ENCODE measurements around the gene HMCN2.

The HMCN2 gene

DNA sequence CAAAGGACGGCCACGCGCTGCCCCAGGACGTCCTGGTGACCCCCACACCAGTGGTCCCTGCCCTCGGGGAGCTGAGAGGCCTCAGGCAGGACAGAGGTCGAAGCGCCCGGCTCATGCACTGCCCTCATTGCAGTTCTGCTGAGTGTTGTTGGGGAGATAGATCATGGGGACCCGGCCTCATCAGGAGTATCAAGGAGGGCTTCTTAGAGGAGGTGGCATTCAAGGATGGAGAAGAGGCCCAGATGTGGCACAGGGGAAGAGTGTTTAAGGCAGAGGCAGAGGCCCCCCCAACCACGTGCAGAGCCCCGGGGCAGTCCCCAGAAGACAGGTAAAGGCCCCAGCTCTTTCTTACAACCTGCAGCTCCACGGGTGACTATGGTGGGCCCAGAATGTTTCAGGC is 205.4 kb downstream of the HMCN2 start:
- DNase-seq (ENCODE audit: low spot score) = no peak

DNA sequence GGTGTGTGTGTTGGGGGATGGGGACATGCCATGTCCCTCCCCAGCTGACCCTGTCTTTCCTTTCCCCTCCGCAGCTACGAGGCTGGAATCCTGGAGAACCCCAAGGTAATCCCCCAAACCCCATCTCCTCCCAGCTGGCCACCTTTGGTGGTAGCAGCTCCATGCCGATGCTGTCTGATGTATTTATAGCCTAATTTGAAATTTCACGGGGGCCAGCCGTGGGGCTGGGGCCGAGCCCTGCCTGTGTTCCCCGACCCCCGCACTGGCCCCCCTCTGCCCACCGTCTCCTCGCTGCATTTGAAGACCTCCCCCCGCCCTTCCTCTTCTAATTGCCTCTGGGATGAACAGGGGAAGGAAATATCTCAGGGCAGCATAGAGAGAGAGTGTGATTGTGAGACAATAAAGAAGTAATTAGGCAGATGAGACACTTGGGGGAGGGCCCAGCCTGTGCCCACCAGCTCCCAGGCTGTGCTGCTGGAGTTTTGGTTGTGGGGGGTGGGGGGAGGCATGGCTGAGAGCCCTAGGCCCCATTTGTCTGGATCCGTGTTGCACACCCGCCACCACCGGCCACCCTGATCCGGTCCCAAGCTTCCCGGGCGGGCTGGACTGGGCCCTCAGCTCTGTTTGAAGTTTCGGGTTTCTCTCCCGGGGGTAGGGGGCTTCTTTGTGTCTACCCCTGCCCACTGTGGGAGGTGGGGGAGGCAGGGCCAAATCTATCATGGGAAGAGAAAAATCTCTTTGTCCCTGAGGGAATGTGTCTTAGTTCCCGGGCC is 206.0 kb downstream of the HMCN2 start:
- no peak for DNase-seq (ENCODE audit: low spot score)

DNA sequence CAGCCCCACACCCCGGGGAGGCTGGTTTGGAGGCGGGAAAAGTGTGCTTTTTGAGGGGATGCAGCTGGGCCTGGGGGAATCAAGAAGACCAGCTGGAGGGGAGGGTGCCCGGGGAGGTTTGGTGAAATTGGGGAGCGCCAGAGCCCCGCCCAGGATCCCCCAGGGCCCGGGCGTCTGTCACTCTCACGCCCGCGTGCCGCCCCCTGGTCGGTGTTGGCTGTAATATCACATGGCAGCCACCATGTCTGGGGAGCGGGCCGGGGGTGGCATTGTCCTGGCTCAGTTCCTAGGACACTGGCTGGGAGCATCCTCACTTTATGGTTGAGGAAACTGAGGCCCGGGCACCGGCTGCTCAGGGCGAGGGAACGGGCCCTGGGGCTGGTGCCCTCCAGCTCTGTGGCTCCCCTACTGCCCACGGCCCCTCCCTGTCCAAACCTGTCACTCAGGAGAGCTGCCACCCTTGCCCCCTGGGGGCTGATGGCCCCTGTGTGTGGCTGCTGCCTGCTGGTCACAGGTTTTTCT is 206.7 kb downstream of the HMCN2 start:
- no peak for DNase-seq (ENCODE audit: low spot score)

DNA sequence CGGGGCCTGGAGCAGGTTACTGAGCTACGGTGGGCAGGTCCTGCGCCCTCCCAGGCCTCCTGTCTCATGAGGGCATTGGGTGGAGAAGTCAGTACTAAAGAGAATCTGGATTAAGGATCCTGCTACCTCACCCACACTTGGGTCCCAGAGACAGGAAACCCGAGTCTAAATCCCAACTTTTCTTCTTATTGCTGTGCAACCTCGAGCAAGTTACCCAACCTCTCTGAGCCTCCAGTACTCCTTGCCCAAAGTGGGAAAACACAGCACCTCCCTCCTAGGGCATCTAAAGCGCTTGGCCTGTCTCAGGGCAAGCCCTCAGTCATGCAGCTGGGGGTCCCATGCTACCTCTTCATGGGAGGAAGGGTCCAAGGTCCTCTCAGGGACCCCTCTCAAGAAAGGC is 207.4 kb downstream of the HMCN2 start:
- DNase-seq (ENCODE audit: low spot score) = no peak

DNA sequence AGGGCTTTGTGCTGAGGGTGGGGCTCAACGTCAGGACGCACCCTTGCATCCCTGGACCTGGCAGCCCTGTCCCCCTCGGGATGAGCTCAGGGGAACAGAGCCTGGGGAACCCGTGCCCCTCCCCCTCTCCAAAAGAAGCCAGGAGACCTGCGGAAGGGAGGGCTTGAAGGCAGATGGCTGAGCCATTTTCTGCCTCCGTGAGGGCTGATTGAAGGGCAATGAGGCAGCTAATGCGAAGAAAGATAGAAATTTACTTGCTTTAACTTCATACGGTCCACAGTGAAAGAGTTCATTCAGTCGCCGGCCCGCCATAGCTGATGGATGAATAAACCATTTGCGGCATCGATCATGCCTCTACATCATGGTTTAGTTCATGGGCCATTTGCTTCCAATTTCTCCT is 208.0 kb downstream of the HMCN2 start:
- DNase-seq (ENCODE audit: low spot score) = no peak

DNA sequence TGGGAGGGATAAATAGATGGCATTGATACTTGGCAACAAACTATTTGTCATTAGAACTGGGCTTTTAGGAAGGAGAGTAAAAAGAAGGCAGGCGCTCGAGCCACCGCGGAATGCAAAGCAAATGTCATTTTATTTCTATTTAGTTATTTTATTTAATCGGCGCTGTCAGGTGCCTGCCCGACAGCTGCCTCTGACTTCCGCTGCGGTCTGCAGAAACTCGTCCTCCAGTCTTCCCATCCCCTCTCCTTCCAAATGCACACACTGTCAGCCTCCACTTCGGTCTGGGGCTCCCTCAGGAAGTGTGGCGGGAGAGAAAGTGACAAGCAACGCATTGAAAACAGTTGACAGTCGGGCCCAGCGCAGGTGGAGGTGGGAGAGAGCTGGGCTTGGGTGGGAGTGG is 208.5 kb downstream of the HMCN2 start:
- DNase-seq (ENCODE audit: low spot score) = no peak

DNA sequence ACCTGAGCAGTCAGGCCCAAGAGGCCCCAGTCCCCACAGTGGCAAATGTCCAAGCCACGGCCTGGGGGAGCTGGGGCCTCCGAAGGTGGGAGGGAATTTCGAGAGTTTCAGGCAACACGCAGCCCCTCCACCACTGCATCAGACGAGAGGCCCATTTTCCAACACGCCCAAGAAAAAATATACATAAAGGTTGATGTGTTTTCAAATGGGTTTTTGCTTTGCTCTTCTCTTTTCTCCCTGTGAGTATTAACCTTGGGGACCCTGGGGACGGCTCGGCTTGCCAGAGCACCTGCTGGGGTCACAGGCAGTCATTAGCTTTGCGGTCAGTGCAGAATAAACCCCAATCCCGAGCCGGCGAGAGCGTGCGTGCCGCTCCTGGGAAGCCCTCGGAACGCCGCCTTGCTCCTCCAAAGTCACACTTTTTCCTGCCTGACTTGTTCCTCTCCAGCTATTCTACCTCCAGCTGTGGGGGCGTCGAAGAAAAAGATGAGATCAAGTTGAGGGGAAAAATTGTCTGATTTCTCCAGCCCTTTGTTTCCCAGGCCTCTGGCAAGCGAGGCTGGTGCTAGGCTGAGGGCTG is 210.7 kb downstream of the HMCN2 start:
- no peak for DNase-seq (ENCODE audit: low spot score)

DNA sequence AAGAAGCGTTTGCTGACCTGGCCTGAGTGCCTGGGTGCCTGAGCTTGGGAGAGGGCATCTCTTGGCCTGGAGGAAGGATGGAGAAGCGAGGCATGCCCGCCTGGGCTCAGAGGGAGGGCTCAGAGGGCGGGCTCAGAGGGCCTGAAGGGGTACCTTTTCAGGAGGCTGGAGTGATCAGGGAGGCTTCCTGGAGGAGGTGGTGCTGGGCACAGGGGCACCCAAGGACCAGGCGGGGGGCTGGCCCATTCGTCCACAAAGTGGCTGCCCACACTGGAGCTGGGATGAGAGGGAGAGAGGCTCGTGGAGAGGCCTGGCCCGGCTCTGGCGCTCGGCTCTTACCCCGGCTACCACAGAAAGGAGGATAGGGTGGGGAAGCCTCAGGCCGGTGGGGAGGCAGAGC is 212.0 kb downstream of the HMCN2 start:
- no peak for DNase-seq (ENCODE audit: low spot score)

DNA sequence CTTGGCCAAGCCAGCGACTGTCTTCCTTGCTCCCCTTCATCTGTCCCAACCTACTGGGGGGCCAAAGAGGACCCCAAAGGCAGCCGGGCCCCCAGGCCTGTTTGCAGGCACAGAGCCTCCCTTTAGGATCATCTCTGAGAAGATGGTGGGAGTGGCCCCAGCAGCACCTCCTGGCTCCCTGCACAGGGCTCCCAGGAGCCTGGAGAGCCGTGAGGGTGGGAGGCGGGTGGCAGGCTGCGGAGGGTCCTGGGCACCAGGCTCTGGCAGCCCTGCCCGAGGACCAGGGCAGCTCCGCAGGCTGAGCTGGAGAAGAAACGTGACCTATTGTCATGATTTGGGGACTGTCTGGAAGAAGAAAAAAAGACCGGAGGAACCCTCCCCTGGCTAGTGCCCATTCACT is 212.6 kb downstream of the HMCN2 start:
- no peak for DNase-seq (ENCODE audit: low spot score)

DNA sequence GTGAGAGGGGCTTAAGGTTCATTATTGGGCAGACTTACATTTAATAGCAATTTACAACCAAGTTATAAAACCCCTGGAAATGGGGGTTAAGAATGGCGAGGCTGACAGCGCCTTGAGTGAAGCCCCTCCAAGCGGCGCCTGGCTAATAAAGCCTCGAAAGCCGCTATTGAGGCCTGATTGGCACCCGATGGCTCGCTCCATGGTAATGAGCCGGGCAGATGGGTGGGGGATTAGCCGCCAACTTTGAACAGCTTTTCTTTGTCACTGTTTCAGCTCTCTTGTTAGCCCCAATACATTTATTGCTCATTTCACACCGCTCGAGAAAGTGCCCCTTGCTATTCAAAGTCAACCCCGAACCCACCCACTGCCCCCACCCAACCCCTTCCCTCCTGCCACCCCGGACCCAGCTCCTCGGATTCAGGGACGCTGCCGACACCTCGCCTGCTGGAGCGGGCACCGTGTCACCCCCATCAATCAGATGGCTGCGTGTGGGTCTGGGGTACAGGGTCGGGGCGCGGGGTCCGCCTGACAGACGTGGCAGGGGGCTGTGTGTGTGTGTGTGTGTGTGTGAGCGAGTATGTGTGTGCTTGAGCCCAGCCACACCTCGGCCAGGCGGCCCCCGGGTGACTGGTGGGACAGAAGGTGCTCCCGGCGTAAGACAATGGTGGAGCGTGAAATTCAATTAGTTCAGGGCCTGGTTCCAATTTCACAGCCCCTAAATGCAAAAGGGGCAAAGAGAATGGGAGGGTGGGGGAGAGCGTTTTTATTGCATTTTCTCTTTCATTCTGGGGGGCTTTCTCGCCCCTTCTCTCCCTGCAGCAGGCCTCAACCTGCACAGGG is 213.4 kb downstream of the HMCN2 start:
- DNase-seq (ENCODE audit: low spot score) = no peak

DNA sequence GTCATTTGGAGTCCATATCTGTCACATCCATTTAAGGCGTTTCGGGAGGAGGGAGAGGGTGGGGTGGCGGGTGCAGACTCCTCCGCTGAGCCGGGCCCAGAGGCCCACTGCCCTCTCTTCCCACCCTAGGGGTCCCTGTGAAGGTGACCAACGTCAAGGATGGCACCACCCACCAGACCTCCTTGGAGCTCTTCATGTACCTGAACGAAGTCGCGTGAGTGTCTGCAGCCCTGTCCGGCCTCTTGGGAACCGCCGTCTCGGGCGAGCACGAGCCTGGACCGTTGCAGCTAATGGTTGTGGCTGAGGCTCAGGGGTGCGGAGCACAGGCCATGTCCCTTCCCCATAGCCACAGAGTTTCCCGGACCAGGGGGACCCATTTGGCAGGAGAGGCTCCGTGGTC is 214.0 kb downstream of the HMCN2 start:
- DNase-seq (ENCODE audit: low spot score) = no peak

DNA sequence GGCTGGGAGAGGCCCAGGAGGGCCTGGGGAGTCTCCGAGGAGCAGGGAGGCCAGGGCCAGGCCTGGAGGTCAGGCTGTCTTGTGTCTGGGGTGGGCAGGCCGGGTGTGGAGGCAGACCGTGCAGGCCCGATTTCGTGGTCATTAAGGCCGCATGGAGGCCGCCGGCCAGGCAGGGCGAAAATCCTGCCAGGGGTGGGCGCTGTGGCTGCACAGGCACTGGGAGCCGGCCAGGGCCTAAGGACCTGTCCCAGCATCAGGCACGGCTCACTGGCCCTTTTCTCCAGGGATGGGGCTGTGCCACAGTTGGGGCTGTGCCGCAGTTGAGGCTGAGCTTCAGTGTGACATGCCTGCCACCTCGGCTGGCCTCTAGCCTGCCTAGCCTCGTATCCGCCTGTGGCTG is 215.1 kb downstream of the HMCN2 start:
- DNase-seq (ENCODE audit: low spot score) = no peak

DNA sequence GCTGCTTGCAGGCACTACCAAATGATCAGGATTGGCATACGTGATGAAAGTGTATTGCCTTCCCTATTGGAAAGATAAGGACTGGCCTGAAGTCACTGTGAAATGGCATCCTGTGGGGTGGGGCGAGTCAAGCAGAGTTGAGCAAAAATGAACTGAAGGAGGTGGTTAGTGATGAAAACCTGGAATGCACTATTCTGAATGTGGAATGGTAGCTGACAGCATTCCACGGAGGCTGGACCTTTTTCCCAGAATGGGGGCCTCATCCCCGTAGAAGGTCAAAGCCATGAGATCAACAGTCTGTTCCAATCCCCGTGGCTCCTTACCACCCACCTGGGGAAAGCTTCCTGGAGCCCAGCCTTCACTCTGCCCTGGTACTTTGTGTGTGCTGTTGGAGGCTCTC is 216.9 kb downstream of the HMCN2 start:
- no peak for DNase-seq (ENCODE audit: low spot score)

DNA sequence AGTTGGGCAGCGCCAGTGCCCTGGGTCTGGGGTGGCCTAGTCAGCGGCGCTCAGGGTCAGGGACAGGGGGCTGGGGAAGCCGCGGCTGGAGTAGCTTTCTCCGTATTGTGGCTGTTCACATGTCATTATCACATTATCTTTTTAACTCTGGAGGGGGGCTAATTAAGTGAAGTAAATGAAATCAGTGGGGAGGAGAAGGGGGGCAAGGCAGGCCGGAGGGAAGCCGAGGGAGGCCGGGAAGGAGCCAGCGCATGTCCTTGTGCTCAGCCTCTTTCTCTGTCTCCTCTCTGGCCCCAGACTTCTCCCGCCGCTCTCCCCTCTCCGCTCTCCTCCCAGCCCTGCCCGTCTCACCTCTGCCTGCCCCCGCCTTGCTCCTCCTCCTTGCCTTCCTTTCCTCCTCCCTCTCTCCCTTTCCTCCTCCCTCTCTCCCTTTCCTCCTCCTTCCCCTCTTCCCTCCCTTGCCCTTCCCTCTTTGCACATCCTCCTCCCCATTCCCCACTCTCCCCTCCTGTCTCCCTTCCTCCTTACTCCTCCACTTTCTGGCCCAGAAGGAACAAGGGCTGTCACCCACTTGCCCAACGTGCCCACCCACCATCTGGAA is 217.9 kb downstream of the HMCN2 start:
- DNase-seq (ENCODE audit: low spot score) = no peak
